ENCODE measurements around the gene RICTOR.

Gene RICTOR, protein sequence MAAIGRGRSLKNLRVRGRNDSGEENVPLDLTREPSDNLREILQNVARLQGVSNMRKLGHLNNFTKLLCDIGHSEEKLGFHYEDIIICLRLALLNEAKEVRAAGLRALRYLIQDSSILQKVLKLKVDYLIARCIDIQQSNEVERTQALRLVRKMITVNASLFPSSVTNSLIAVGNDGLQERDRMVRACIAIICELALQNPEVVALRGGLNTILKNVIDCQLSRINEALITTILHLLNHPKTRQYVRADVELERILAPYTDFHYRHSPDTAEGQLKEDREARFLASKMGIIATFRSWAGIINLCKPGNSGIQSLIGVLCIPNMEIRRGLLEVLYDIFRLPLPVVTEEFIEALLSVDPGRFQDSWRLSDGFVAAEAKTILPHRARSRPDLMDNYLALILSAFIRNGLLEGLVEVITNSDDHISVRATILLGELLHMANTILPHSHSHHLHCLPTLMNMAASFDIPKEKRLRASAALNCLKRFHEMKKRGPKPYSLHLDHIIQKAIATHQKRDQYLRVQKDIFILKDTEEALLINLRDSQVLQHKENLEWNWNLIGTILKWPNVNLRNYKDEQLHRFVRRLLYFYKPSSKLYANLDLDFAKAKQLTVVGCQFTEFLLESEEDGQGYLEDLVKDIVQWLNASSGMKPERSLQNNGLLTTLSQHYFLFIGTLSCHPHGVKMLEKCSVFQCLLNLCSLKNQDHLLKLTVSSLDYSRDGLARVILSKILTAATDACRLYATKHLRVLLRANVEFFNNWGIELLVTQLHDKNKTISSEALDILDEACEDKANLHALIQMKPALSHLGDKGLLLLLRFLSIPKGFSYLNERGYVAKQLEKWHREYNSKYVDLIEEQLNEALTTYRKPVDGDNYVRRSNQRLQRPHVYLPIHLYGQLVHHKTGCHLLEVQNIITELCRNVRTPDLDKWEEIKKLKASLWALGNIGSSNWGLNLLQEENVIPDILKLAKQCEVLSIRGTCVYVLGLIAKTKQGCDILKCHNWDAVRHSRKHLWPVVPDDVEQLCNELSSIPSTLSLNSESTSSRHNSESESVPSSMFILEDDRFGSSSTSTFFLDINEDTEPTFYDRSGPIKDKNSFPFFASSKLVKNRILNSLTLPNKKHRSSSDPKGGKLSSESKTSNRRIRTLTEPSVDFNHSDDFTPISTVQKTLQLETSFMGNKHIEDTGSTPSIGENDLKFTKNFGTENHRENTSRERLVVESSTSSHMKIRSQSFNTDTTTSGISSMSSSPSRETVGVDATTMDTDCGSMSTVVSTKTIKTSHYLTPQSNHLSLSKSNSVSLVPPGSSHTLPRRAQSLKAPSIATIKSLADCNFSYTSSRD (N-terminal part only)

DNA sequence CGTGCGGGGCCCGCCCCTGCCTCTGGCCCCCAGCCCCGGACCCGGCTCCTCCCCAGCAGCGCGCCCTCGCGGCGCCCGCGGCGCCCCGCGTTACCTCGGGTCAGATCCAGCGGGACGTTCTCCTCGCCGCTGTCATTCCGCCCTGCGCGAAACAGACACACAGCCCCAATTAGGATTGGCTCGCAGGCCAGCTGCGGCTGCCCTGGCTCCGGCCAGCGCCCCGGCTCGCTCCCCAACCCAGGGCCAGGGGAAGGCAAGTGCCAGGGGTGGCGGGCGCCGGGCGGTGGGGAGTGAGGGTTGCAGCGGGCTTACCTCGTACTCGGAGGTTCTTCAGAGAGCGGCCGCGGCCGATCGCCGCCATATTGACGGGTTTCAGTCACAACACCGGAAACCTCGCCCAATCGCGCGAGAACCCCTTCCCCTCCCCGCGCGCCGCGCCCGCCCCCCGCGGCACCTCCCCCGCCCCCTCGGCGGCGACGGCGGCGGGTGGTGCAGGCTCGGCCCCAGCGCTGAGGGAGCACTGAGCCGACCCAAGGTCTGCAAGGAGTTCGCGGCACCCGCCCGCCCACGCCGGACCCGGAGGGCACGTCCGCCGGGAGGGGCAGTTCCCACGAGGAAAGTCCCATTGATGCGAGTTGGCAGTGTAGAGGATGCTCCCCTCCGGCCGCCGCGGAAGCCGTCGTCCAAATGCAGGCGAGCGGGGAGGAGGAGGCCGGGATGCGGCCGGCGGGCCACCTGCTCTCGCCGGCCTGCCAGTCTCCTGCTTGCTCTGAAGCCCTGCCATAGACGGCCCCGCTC, at the start of gene RICTOR:
RICTOR (minus strand) TSS at position 383 of the 798 bp plus-strand sequence; CDS start at position 361, 22 bp downstream.
- peak; percentile 74 to 89 (median 78) for DNase-seq

GRCh38 chr5:39121922-39122321, 47.7 kb upstream of the RICTOR start:
- DNase-seq: no peak

DNA sequence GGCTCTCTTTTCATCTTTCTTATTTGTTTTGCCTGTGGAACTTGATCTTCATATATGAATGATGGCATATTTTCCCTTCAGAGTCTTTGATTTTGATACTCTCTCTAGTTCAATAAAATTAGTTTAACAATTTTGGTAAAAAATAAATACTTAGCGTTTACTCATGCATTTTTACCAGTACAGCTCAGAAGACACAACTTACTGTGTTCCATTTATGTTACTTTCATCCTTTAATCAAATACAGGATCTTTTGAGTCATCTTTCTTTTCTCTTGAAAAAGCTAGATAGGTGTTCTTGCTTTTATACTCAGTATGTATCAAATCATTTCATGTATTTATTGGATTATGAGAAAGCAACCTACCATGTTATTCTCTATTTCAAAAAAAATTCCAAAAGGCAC, 47.1 kb upstream of the RICTOR start:
- DNase-seq: no peak

DNA sequence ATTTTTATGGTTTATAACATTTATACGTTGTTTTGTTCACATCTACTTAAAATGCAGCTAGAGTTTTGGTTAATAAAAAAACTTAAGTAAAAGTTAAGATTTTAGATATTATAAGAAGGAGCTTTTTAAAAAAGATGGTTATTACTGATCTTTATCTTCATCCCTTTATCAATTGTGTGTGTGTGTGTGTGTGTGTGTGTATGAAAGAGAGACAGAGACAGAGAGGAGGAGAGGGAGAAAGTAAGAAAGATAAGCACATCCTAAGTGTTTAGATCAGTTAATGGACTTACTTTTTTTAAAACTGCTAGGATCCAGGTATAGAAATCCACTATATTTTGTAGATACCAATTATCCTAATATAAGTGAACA, 45.8 kb upstream of the RICTOR start:
- DNase-seq: no peak

GRCh38 chr5:39119404-39120051, 45.3 kb upstream of the RICTOR start:
- no peak for DNase-seq

DNA sequence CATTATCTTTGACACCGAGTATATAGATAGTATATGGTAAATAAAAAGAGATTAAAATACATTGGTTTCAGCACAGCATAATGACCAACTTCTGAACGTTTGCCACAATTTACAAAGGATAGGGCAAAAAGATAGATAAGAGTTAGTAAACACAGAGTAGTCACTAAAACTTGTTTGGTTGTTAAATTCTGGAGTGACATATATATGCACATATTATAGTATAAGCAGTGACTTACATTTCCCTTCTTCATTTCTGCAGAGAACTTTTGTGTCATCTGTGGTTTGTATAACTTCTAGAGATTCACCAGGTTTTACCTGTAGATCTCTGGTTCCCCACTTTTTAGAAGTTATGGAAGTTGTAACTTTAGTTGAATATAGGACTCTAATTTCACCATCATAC, 44.4 kb upstream of the RICTOR start:
- DNase-seq: no peak

GRCh38 chr5:39117401-39117800, 43.2 kb upstream of the RICTOR start:
- DNase-seq: no peak

DNA sequence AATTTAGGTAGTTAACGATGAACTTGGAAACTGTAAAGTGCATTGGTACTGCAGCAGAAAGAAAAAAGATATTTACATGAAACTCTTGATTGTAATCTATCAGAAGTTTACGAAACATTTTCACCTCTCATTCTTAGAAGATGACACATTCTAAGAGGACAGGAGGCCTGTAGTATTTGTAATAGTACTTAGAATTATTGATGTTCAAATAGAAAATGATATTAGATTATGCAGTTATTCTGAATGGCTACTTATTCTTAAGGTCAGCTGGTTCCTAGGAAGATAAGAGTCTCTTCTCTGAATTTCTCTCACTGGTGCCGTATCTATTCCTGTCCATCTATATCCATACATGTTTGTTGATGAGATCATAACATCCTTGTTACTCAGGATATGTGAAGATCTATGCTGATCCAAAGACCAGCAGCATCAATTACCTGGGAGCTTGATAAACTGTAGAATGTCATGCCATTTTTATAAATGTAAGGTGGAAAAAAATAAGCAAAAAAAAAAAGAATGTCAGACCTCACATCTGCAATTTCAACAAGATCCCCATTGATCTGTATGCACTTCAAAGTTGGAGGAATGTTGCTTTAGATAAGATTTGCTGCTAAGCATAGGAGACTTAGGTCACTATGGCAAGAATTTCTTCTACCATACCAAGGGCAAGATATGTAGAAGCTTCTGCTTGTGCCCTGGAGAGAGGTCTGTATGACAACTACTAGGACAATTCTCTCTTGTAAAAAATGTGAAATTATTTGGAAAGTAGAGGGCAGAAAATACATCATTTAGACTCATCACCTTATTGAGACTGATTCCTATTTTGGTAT, 42.4 kb upstream of the RICTOR start:
- DNase-seq: no peak

DNA sequence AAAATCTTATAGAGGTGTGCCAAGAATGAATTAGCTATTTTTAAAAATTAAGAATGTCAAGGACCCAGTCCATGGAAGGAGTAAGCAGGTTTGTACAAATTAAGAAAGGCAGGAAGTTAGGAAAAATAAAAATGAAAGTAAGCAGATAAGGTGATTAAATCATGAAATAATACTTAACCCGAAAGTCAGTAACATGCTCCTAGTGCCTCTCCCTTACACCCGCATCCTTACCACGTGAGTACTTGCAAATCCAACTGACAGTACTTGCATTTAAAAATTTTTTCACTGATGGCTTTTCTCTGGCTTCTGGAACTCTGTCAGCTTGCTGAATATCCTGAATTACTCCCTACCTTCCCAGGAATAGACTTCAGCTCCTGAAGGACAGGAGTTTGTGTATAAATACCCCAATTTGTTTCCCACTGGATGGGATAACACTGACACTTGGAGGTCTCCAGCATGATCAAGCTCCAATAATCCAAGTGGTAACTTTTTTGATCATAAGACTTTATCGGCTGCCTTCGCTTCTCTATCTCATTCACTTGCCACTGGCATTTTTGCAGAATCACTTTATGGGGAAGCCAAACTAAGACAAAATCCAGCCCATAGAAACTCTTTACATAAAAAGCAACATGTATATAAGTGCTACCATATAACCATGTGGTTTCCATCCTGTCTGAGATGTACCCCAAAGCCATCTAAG, 41.6 kb upstream of the RICTOR start:
- no peak for DNase-seq

DNA sequence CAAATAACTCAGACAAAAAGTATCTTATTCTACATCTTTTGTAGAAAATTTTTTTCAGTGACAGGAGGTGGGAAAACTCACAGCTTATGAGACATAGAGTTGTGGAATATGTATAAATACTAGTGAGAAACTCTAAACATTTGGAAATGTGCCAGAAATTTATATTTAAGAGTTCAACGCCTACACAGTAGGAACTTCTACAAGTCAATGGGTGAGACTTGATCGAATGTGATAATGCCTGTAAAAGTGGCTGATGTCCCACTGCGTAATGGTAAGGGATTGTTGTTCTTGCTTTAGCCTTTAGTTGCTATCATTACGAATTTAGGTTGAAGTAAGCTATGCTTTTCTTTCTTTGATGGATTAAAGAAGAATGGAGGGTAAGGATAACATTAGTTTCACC, 40.0 kb upstream of the RICTOR start:
- DNase-seq: no peak

DNA sequence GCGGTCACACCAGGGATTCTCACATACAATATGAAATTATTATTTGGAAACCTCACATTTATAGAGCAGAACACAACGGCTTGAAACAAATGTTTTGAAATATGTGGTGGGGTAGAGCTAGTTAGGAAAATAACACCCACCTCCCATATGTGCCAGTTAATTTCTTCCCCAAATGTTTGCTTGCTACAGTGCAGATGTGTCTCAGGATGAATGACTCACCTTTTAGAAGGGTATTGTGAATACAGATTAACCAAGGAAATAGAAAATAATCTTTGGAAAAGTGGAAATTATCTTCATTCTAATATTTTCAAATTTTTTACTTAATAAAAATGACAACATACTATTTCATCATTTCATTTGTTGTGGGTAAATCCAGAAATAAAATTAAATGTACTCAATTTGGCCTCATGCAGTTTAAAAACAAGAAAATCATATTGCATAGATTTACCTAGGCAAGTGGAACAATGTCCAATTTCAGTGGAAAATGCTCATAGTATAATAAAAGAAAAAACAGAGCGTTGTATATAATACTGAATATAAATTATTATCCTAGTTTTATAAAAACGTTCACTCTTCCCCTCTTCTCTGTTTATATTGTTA, 39.3 kb upstream of the RICTOR start:
- DNase-seq: no peak

GRCh38 chr5:39109606-39110005, 35.4 kb upstream of the RICTOR start:
- DNase-seq: no peak

- DNase-seq: no peak
Measured at GRCh38 chr5:39108987-39109386, 34.8 kb upstream of the RICTOR start.

DNA sequence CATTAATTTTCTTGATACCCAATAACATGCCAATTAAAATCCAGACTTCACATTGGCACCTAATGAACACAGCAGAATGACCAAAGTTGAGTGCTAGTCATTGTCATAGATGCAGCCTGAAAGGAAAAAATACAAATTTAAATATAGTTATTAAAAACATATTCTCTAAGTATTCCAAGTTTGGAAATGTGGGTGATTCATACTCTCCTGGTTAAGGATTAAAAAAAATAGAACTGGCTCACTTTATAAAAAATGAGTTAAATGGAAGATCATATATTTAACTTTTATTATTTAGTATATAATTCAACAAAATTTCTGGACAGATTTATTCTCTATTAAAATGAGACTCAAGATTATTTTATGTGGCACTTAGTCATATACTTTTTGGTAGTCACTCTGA, 33.2 kb upstream of the RICTOR start:
- no peak for DNase-seq

DNA sequence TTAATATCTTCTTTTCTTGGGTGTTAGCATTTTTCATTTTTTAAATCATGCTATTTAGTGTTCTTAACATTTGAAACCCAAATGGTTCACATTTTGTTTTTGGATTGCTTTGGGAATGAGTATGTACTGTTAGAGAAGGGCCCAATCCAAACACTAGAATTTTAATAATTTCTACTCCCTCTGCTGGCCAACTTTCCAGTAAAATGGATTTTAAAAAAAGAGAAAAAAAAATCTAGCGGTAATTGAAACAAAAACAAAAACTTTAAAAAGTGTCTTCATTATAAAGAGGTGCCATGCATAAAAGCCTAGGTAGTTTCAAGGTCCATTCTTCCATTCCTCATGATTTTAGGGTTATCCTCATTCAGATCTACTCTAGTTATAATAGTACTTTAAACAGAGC, 32.1 kb upstream of the RICTOR start:
- no peak for DNase-seq

- no peak for DNase-seq
Measured at GRCh38 chr5:39104221-39104620, 30.0 kb upstream of the RICTOR start.

DNA sequence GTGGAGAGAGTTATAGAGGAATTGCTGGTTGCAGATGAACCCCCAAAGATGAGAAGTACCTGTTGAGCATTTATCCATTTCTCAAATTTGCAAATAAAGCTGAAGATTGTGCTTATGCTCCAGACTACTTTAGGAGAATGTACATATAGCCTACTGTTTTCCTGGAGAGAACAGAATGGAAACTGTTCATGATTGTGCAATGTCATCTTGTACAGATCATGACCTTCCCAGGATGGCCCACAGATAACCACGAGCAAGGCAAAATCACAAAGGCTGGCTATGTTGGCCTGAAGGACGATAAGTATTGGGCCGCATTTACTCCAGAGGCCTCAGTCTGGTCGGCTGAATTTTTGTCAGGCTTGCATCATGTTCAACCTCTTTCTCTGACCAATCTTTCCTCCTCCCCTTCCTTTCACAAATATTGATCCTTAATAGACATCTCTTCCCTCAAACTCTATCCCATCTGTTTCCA, 28.5 kb upstream of the RICTOR start:
- no peak for DNase-seq

GRCh38 chr5:39100851-39101396, 26.7 kb upstream of the RICTOR start:
- no peak for DNase-seq

- no peak for DNase-seq
Measured at GRCh38 chr5:39100301-39100850, 26.2 kb upstream of the RICTOR start.
